NCI-H69 (cell line): ENCODE measurements around the gene TNFRSF18.

Experiments used
- DNase-seq: peaks from one replicate; lab custom pipeline; 2025; lab: John Stamatoyannopoulos, UW

TNFRSF18 gene

DNA sequence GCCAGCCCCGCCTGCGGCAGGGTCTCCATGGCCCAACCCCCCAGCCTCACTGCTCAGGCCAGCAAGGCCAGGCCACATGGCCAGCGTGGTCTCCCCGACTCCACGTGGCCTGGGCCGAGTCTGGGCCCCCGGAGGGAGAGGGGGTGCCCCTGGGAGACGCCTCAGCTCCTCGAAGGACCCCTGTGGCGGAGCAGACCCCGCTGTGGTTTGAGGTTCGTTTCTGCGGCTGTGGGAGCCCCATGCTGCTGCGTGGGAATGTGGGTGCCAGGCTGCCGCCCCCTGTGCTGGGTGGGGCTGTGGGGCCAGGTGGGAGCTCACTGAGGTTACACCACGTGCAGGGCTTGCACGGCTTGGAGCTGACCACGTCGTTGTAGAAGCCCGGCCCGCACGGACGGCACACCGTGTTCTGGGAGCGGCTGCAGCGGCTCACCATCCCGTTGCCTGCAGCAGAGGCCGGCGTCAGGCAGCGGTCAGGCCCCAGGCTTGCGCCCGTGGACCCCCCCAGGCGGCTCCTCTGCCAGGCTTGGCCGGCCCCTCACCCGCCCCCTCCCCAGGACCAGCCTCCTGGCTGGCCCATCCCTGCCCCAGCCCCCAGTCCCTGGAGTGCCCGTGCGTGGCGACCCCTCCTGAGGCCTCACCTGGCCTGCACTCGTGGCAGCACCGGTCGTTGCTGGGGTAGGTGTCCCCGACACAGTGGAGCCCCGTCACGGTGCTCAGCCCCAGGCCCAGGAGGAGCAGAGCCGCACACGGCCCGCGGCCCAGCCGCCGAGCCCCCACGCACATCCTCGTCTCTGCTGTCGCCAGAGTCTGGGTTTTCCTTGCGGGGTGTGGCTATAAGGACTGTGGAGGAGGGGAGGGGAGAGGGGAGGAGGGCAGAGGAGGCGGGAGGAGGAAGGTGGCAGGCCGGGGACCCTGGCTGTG, 7.2 kb upstream of the TNFRSF18 start, which contains the start of gene TNFRSF4:
Gene TNFRSF4 (minus strand): TSS at position 809 of the 921 bp plus-strand sequence. CDS start 26 bp downstream, at position 783.
- DNase-seq: no peak

DNA sequence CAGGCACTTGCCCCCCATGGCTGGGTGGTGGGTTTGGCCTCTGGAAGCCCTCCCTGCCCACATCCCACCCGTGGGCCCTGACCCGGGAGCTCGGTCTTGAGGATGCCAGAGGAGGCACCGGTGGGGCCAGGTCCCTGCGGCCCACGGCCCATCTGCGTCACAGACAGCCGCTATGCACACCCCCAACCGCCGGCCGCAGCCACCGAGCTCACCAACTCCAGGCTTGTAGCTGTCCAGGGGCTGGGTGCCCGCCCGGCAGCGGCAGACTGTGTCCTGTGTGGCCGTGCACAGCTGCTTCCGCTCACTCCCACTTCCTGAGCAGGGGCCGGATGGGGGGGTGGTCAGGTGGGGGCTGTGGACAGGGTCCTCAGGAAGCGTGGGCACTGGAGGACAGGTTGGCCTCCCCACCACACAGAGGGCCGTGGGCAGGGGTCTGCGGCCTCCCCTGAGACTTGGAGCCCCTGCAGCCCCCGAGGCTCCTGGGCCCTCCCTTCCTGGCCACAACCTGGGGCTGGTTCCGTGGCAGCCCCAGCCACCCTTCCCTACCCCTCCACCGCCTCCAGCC, 6.5 kb upstream of the TNFRSF18 start:
- no peak for DNase-seq

DNA sequence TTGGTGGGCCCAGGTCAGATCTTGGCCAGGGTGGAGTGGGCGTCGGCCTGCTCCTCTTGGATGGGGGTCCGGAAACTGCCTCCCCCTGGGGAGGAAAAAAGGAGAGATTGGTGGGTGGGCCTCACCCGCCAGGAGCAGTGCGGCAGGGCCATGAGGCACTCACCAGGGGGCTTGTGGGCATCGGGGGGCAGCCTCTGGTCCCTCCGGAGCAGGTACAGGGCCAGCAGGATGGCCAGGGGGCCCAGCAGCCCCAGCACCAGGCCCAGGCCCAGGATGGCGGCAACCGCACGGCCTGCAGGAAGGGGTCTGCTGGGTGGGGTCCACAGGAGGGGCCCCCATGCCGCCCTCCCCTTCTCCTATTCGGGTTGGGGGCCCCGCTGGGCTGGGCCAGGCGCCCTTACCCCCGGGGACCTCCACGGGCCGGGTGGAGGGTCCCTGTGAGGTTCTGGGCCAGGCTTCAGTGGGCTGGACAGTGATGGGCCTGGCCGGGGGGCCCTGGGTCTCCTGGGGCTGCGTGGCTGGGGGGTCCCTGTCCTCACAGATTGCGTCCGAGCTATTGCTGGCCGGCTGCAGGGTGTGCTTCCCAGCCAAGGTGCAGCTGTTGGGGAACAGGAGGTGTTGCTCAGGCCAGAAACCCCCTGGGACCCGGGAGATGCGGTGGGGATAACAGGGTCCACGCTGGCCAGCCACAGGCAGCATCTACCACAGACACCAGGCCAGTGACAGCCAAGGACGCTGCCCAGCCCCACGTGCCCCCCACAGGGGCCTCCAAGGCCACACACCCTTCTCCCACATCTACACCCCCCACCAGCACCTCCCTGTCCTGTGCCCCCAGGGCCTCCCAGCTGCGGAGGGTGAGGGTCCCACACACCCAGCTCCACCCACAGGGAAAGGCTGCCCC, 5.4 kb upstream of the TNFRSF18 start:
- no peak for DNase-seq

DNA sequence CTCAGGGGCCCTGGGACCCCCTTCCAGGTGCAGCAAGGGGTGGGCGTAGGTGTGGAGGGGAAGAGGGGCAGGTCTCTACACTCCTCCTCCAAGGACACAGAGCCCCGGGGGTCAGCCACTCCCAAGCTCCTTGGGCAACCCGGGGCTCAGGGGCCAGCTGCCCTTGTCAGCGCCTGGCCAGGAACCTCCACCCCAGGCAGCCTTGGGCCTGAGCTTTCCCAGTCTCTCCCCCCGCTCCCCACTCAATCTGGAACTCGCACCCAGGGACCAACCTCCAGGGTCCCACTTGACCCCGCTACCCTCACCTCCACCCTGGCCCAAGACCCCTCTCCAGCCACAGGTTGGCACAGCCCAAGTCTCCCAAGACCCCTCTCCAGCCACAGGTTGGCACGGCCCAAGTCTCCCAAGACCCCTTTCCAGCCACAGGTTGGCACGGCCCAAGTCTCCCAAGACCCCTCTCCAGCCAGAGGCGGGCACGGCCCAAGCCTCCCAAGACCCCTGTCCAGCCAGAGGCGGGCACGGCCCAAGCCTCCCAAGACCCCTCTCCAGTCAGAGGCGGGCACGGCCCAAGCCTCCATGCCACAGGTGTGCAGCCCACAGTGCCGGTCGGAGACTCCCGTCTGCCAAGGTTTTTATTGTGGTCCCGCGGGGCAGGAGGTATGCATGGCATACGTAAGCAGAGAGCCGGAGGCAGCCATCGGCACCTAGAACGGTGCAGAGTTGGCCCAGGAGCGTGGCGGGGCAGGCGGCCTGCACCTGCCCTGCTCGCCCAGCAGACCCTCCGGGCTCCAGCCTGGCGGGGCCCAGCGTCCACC, 4.5 kb upstream of the TNFRSF18 start:
- DNase-seq: peak; percentile 9

DNA sequence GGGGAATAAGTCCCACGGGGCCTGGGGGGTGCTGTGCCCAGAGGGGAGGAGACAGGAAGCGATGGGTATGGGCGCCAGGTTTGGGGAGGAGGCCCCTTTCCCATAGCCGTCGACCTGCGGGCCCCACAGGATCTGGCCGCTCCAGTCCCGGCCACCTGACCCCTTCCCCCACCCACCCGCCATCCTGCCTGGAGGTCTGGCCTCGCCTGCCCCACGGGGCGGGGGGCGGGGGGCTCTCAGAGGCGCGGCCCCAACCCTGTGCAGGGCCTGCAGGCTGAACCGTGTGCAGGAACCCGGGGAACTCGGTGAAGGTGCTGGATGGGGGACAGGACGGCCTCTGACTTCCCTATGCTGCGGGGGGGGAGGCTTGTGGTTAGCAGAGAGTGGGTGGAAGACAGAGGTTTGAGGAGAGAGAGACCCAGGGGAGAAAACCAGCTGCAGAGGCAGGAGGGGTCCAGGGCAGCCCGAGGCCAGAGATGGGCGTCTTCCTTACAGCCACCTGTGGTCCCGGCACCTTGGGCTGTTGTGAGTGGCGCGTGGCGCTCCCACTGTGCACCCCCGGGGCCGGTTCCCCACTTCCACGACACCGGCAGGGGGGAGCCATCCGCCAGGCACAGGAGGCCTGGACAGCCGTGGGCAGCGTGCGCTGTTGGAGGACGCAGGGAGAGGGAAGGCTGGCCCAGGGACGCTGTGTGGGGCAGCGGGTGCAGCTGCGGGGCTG, 2.5 kb upstream of the TNFRSF18 start:
- peak; percentile 28 for DNase-seq

DNA sequence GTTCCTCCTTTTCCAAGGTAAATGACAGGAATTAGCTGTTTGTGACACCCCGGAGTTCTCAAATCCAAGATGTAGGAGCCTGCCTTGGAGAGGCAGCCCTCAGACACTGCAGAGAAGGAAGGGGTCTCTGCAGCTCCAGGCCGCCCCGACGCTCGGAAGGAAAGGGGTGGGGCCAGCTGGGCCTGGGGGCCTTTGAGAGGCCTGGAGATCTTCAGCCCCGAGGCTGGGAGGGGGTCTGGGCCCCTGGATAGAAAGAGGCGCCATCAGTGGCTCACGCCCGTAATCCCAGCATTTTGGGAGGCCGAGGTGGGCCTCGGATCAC, 1.1 kb upstream of the TNFRSF18 start:
- DNase-seq: no peak

DNA sequence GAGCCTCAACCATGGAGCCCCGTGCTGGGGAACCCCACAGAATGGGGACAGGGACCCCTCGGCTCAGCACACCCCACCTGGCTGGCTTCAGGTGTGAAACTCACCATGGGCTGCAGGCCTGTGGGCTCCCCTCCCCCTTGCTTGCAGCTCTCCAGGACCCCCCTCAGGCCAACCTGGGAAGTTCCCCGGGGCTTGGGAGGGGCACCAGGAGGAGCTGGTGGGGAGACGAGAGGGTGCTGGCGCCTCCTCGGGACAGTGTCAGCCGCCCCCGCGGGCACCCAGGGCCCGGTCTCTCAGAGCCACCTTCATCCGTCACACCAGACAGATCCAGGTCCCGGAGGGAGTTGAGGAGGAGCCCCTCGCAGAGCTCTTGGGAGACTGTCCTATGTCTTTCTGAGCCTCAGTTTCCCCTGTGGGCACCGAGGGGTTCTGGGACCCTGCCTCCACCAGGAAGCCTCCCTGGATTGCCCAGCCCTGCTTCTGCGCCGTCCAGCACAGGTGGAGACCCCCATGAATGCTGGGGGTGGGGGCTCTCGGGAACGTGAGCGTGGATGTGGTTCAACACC, 657 bp upstream of the TNFRSF18 start:
- DNase-seq: no peak

DNA sequence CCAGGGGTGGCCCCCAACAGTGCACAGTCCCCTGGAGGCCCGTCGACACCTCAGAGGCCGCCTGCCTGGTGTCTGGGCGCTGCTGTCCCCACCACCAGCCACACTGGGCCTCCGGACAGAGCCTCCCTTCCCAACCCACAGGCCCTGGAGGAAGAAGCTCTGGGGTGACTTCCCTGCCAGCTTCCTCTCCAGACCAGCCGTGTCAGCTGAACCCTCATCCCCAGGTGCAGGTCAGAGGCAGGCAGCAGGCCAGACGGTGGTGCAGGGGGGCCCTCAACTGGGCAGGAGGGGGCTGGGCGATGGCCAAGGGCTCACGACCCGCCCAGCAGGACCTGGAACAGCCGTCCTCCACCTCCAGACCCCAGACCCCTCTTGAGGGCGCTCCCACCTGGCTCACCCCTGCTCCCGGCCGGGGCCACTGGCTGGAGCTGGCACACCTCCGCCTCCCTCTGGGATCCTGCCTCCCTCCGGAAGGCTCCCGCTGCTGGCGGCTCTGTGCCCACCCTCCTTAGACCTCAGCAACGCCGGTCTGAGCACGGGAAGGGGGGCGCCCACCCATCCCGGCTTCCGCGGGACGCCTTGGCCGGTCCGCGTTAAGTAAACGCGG, 520 bp downstream of the TNFRSF18 start:
- DNase-seq: no peak

DNA sequence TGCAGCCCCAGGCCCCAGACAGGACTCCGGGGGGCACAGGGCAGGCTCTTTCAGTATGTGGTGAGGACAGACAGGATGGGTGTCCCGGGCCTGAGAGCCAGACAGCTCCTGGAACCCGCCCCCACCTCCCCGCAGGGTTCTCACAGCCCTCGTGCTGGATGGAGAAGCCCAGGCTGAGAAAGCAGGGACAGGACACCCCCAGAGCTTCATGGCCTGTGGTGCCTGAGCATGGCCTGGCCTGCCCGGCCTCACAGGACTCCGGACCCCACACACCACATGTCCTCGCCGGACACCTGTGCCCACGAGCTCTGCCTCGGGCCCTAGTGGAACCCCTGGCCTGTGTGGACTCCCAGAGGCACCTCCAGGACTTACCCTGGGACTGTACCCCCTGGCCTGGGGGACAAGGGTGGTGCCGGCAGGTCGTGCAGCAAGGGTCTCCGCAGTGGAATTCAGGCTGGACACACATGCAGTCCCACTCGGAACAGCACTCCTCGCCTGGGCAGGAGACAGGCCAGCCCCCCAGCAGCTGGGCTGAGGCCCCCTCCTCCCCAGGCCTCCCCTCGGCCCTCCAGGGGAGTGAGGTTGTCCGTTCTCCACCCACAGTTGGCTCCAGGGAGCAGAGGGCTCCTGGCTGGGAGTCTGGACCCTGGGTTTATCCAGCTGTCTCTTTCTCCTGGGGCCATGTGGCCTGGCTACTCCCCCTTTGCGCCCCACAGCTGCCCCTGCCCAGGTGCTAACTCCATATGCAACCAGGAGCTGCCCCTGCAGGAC, 1.2 kb downstream of the TNFRSF18 start:
- no peak for DNase-seq

DNA sequence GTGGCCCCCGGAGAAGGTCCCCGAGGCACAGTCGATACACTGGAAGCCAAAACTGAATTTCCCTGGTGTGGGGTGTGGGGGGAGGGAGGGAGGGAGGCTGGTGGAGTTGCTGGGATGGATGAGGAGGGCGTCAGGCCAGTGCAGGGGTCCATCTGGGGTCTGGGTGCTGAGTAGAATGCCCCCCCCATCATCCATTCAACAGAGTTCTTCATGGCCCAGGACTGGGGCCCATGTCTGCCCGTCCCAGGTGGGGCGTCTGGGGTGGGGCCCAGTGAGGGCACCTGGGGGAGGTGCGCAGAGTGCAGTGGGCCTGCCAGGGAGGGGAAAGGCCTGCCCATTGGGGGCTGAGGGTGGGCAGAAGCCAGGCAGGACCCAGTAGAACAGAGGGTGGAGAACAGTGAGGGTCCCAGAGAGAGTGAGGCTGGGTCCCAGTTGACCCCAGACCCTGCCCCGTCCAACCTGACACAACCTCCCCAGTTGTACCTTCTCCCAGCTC, 1.9 kb downstream of the TNFRSF18 start:
- DNase-seq: no peak

DNA sequence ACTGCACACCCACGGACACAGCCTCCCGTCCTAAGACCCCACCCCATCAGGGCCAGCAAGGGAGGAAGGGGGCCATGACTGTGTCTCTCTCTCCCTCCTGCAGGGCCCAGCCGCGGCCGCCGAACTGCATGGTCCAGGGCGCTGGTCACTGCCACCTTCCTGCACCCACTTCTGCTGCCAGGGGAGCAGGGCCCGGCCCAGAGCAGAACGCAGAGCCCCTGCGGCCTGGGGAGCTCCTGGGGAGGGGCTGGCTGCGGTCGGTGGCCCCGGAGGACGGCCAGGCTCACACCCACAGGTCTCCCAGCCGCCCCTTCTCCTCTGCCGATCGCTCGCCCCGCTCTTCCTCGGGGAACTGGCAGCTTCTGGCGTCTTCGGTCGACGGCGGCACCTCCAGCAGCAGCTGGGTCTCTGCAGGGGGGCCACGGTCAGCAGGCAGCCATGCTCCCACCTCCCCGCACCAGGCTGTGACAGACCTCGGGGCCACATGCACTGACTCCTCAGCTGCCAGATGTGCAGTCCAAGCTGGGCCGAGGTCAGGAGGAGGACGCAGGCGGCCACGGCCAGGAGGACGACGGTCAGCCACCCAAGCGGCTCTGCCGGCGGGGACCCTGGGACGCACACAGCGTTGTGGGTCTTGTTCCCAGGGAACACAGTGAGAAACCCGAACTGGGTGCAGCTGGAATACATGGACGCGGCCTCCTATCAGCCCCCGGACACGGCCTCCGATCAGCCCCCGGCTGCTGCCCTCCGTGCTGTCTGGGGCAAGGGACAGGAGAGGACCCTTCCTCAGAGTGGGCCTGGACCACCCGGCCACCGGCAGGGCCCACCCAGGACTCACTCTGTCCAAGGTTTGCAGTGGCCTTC, 2.6 kb downstream of the TNFRSF18 start:
- DNase-seq: no peak

DNA sequence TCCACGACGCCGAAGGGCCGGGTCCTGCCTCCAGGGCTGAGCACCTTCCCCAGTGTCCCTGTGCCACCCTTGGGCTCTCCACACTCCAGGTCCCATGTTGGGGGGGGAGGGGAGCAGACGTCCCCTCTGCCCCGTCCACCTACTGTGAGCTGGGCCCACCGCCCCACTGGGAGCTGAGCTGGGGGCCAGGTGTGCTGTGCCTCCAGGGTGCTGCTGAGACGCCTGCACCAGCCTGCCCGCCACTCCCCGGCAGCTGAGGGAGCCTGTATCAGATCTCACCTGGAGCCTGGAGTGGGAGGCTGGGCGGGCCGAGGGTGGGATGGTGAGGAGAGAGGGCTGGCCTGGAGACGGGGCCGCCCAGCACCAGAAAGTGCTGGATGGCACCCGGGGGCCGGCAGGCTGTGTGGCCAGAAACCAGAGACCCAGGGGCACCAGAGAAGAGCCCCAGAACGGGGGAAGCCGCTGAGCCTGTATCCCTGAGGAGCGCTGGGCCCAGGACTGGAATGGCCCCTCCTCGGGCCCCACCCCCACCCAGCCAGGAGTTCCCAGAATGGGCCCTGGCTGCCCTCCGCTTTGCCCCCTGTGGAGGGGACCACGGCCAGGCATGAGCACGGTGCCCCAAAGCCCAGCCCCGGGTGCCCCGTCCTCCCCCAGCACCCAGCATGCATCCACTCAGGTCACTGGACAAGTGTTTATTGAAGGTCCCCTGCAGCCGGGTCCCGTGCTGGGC, 3.4 kb downstream of the TNFRSF18 start:
- DNase-seq: peak; percentile 18

DNA sequence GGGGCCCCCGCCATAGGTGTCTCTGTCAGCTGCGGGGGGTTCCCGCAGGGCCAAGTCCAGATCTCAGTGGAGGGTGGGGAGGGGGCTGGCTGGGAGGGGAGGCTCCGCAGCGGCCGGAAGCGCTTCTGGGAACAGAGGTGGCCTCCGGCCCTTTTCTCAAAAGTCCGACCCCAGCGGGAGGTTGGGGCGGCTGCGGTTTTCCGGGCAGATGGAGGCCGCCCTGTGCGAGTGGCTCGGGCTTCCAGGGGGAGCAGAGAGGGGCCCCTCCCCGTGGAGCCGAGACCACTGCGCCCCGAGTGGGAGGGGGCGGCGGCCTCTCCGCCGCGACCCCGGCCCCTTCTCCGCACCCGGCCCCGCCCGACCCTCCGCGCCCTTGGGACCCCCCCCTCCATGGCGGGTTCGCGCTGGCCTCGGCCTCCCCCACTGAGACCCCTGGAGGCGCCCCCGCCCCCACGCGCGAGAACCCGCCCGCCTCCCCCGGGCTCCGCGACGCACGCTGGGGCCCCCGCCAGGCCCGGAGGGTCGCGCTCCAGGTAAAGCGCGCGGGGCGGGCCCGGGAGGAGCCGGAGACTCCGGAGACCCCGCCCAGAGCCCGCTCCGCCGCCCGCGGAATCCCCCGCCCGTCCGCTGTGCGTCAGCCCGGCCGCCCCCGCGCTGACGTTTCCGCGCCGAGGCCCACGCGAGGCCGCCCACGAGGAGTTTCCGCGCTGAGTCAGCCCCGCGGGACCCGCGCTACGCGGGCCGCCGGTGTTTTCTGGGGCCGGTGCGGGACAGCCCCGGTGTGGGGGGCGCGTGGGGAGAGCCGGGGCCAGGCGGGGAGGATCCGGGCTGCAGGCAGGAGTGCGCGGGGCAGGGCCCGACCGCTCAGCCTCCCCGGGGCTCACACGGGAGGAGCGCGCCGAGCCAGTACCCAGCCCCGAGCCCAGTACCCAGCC, 5.2 kb downstream of the TNFRSF18 start:
- peak; percentile 62 for DNase-seq

DNA sequence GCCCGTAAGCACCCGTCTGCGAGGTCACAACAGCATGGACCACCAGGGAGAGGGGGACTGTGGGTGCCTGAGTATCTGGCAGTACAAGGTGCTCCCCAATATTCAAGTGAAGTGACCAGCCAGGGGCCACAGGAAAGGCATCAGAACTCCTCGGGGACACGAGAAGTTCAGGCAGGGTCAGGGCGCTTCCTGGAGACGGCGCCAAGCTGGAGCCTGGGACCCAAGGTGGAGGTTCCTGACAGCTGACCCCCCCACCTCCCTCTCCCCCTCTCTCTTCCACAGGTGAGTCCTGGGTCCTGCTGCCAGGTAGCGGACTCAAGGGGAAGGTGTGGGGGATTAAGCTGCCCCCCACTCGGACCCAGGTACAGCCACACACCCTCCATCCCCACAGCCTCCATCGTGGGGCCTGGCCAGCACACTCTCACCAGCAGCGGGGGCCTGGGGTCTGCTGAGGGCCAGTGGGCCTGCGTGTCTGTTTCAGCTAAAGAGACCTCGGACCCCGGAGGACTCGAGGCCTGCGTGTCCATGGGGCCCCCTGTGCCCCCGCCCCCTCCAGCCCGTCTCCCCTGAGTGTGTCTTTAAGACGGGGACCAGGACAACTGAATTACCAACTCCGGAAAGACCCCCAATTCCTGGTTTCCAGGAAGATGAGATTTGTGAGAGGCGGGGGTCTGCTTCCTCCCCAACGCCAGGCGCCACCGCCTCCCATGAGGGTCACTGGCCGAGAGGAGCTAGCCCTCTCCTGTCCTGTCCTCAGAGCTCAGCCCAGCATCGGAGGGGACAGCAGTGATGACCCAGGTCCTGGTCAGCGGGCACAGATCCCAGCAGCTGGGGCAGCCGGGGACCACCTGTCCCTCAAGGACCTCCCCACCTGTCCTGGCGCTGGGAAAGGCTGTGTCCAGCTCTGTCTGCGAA, 6.2 kb downstream of the TNFRSF18 start:
- no peak for DNase-seq
